ENCODE data around the gene PLEKHF1. TPM values are rescaled to one million over a fixed set of nuclear protein-coding genes. Genes with fewer than 3 reads are reported as not detected.
"Not testable (repeated sequence)": the region's sequence is repeated elsewhere in the genome, so short reads cannot be mapped to it uniquely, and the experiment has no call there.

PLEKHF1 gene
- total RNA-seq, 2 experiments from 2014 or later, result 49.4 to 52.1 TPM

- H3K36me3 Mint-ChIP-seq (ENCODE audit: low read depth), result peaks cover 76% of the 10 kb centered on the region
- CTCF ChIA-PET, result interaction anchor here (1.0 to 4.3 kb wide), 14 partner anchors 9 to 65 kb away, joined by 3 to 34 read pairs (median 14); partner anchors contain the start of gene POP4
- H3K4me3 Mint-ChIP-seq, result peak overlapping the region; percentile 88
These were observed 5.7 kb downstream of the PLEKHF1 start for GRCh38 chr19:29671026-29671392.

GRCh38 chr19:29671393-29672160 lies 6.3 kb downstream of the PLEKHF1 start:
- Mint-ChIP-seq H3K27me3 (no peaks in the 10 kb centered on the region), H3K36me3 (ENCODE audit: low read depth) (peaks cover 77% of the 10 kb centered on the region), H3K27ac (peak overlapping the region; percentile 95), H3K9me3 (no peaks in the 10 kb centered on the region), H3K4me1 (peaks cover 86% of the 10 kb centered on the region), H3K4me3 (peak overlapping the region; percentile 88)
- CTCF ChIA-PET, result interaction anchor here (0.6 to 4.3 kb wide), 22 partner anchors 9 to 496 kb away, joined by 3 to 34 read pairs (median 6); partner anchors contain the start of gene POP4
- DNase-seq, result peak; percentile 88
- POLR2A ChIA-PET, result interaction anchor here (1.0 to 1.7 kb wide), 3 partner anchors 41 to 65 kb away, joined by 5 to 6 read pairs (median 5); partner anchors contain the start of gene POP4

More at GRCh38 chr19:29671026-29671392, 5.7 kb downstream of the PLEKHF1 start:
- POLR2A ChIA-PET, result interaction anchor here (1.0 kb wide), 1 partner anchor 65 kb away, joined by 6 read pairs; the partner anchor contains the start of gene POP4
- peak overlapping the region; percentile 95 for H3K27ac Mint-ChIP-seq
- H3K9me3 Mint-ChIP-seq, DNase-seq, H3K27me3 Mint-ChIP-seq: not testable (repeated sequence)
- peaks cover 81% of the 10 kb centered on the region for H3K4me1 Mint-ChIP-seq

- H3K27me3 Mint-ChIP-seq, result no peaks in the 10 kb centered on the region
- peak overlapping the region; percentile 88 for H3K4me3 Mint-ChIP-seq
- no peak for DNase-seq
- ChIA-PET CTCF (interaction anchor here (0.9 to 4.3 kb wide), 22 partner anchors 8 to 85 kb away, joined by 3 to 34 read pairs (median 6); partner anchors contain the start of gene POP4), POLR2A (interaction anchor here (1.0 to 1.7 kb wide), 3 partner anchors 40 to 66 kb away, joined by 4 to 5 read pairs (median 5); partner anchors contain the start of gene POP4)
- H3K4me1 Mint-ChIP-seq, result peaks cover 87% of the 10 kb centered on the region
- H3K9me3 Mint-ChIP-seq, result no peaks in the 10 kb centered on the region
- peak overlapping the region; percentile 95 for H3K27ac Mint-ChIP-seq
- peaks cover 76% of the 10 kb centered on the region for H3K36me3 Mint-ChIP-seq (ENCODE audit: low read depth)
These were observed 7.2 kb downstream of the PLEKHF1 start for GRCh38 chr19:29672319-29672932.

GRCh38 chr19:29672933-29673336 lies 7.7 kb downstream of the PLEKHF1 start:
- POLR2A ChIA-PET, result interaction anchor here (1.0 to 1.7 kb wide), 2 partner anchors 40 to 66 kb away, joined by 4 to 5 read pairs; partner anchors contain the start of gene POP4

GRCh38 chr19:29673451-29674371 lies 8.4 kb downstream of the PLEKHF1 start:
- ChIA-PET CTCF (interaction anchor here (0.6 to 4.3 kb wide), 11 partner anchors 10 to 80 kb away, joined by 3 to 34 read pairs (median 13); partner anchors contain the start of gene POP4), POLR2A (interaction anchor here (1.0 to 1.7 kb wide), 2 partner anchors 39 to 67 kb away, joined by 4 to 5 read pairs; partner anchors contain the start of gene POP4)
- Mint-ChIP-seq H3K27ac (peak overlapping the region; percentile 95), H3K4me1 (peaks cover 85% of the 10 kb centered on the region), H3K9me3 (no peaks in the 10 kb centered on the region), H3K4me3 (peak overlapping the region; percentile 88), H3K27me3 (no peaks in the 10 kb centered on the region), H3K36me3 (ENCODE audit: low read depth) (peaks cover 69% of the 10 kb centered on the region)
- DNase-seq, result no peak

More at GRCh38 chr19:29672933-29673336, 7.7 kb downstream of the PLEKHF1 start:
- Mint-ChIP-seq H3K27me3 (no peaks in the 10 kb centered on the region), H3K4me1 (peaks cover 85% of the 10 kb centered on the region), H3K36me3 (ENCODE audit: low read depth) (peaks cover 72% of the 10 kb centered on the region), H3K9me3 (no peaks in the 10 kb centered on the region), H3K27ac (peak overlapping the region; percentile 95), H3K4me3 (peak overlapping the region; percentile 88)
- DNase-seq, result peak; percentile 88
- CTCF ChIA-PET, result interaction anchor here (0.6 to 4.3 kb wide), 17 partner anchors 8 to 85 kb away, joined by 3 to 34 read pairs (median 9); partner anchors contain the start of gene POP4

GRCh38 chr19:29674374-29675119 lies 9.3 kb downstream of the PLEKHF1 start:
- CTCF ChIA-PET, result interaction anchor here (0.9 to 4.3 kb wide), 6 partner anchors 20 to 68 kb away, joined by 3 to 28 read pairs (median 8); partner anchors contain the start of gene POP4
- Mint-ChIP-seq H3K27me3 (no peaks in the 10 kb centered on the region), H3K9me3 (no peaks in the 10 kb centered on the region), H3K27ac (no peak overlapping the region), H3K4me1 (peaks cover 83% of the 10 kb centered on the region), H3K4me3 (no peak overlapping the region), H3K36me3 (ENCODE audit: low read depth) (peaks cover 64% of the 10 kb centered on the region)
- POLR2A ChIA-PET, result no interaction called here
- no peak for DNase-seq

GRCh38 chr19:29675120-29675649 lies 9.9 kb downstream of the PLEKHF1 start:
- H3K9me3 Mint-ChIP-seq, result no peaks in the 10 kb centered on the region
- H3K36me3 Mint-ChIP-seq (ENCODE audit: low read depth), result peaks cover 61% of the 10 kb centered on the region
- DNase-seq, result no peak
- peak overlapping the region; percentile 20 for H3K27ac Mint-ChIP-seq
- CTCF ChIA-PET, result interaction anchor here (0.9 to 3.9 kb wide), 6 partner anchors 12 to 69 kb away, joined by 3 to 13 read pairs (median 3); partner anchors contain the start of gene POP4
- H3K4me3 Mint-ChIP-seq, result no peak overlapping the region
- POLR2A ChIA-PET, result no interaction called here
- peaks cover 82% of the 10 kb centered on the region for H3K4me1 Mint-ChIP-seq
- no peaks in the 10 kb centered on the region for H3K27me3 Mint-ChIP-seq

- H3K4me3 Mint-ChIP-seq, result no peak overlapping the region
- no peaks in the 10 kb centered on the region for H3K9me3 Mint-ChIP-seq
- DNase-seq, result no peak
- no peaks in the 10 kb centered on the region for H3K27me3 Mint-ChIP-seq
- ChIA-PET POLR2A (no interaction called here), CTCF (interaction anchor here (0.9 to 1.4 kb wide), 5 partner anchors 11 to 44 kb away, joined by 3 to 4 read pairs (median 3); no protein-coding TSS in a partner anchor)
- peaks cover 56% of the 10 kb centered on the region for H3K36me3 Mint-ChIP-seq (ENCODE audit: low read depth)
- peak overlapping the region; percentile 20 for H3K27ac Mint-ChIP-seq
- peaks cover 82% of the 10 kb centered on the region for H3K4me1 Mint-ChIP-seq
These were observed 10.5 kb downstream of the PLEKHF1 start for GRCh38 chr19:29675650-29676186.

- H3K4me1 Mint-ChIP-seq, result peaks cover 82% of the 10 kb centered on the region
- no peak overlapping the region for H3K4me3 Mint-ChIP-seq
- H3K27ac Mint-ChIP-seq, result peak overlapping the region; percentile 54
- no peaks in the 10 kb centered on the region for H3K9me3 Mint-ChIP-seq
- H3K36me3 Mint-ChIP-seq (ENCODE audit: low read depth), result peaks cover 49% of the 10 kb centered on the region
- POLR2A ChIA-PET, result no interaction called here
- CTCF ChIA-PET, result interaction anchor here (0.5 to 4.2 kb wide), 3 partner anchors 9 to 101 kb away, joined by 3 to 32 read pairs (median 10); partner anchors contain the start of gene PLEKHF1
- H3K27me3 Mint-ChIP-seq, result no peaks in the 10 kb centered on the region
- no peak for DNase-seq
These were observed 11.3 kb downstream of the PLEKHF1 start for GRCh38 chr19:29676586-29676985.

GRCh38 chr19:29677001-29677817 lies 11.9 kb downstream of the PLEKHF1 start:
- ChIA-PET CTCF (interaction anchor here (0.5 to 4.2 kb wide), 7 partner anchors 10 to 102 kb away, joined by 3 to 32 read pairs (median 4); partner anchors contain the start of gene PLEKHF1), POLR2A (no interaction called here)
- Mint-ChIP-seq H3K4me3 (no peak overlapping the region), H3K9me3 (no peaks in the 10 kb centered on the region), H3K27ac (peak overlapping the region; percentile 60), H3K27me3 (no peaks in the 10 kb centered on the region), H3K36me3 (ENCODE audit: low read depth) (peaks cover 45% of the 10 kb centered on the region), H3K4me1 (peaks cover 78% of the 10 kb centered on the region)
- no peak for DNase-seq

Data from activated CD4-positive, alpha-beta T cell treated with anti-CD3 and anti-CD28 coated beads, Interleukin-2, amount 10 ng/mL, durations not matched to agents 7 days and 5 days (primary cell).